LNCaP clone FGC (cell line): ENCODE results near the gene HK2.

ENCODE experiments used
- DNase-seq: peaks from one replicate; pipeline ENCODE4 v3.0.0-alpha.2; 2011; ENCODE audit warnings: low read depth
- H3K4me3 ChIP-seq: 2 replicates; pipeline ENCODE4 v1.5.1; 2011; ENCODE audit warnings: mild to moderate bottlenecking, low read depth, low read length, control low read depth
- TF ChIP-seq, protein P1 (sequence below): IDR thresholded peaks from 2 replicates; pipeline ENCODE4 v1.5.1; 2012; ENCODE audit warnings: mild to moderate bottlenecking; ENCODE audit not compliant: control insufficient read depth, insufficient read depth; ENCODE audit errors: extremely low read depth

Gene HK2

DNA sequence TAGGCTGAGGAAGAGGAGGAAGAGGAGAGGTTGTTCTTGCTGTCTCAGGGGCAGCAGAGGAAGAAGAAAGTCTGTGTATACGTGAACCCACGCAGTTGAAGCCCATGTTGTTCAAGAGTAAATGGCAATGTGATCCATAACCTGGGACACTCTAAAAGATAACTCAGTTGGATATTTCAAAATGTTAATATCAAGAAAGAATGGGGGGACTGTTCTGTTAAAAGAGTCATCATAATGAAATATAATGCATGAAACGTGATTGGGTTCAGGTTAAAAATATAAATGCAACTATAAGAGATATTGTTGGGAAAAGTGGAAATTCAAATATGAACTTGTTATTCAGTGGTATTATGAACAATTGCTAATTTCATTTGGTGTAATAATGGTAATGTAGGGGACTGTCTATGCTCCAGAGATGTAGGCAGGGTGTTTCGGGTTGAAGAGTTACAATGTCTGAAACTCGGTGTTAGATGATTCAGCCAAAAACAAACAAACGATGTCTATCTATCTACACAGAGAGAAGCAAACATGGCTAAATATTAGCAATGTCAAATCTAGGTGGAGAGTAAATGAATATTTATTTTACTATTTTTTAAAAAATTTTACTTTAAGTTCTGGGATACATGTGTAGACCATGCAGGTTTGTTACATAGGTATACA is 103.4 kb downstream of the HK2 start:
- TF ChIP-seq, protein P1, sequence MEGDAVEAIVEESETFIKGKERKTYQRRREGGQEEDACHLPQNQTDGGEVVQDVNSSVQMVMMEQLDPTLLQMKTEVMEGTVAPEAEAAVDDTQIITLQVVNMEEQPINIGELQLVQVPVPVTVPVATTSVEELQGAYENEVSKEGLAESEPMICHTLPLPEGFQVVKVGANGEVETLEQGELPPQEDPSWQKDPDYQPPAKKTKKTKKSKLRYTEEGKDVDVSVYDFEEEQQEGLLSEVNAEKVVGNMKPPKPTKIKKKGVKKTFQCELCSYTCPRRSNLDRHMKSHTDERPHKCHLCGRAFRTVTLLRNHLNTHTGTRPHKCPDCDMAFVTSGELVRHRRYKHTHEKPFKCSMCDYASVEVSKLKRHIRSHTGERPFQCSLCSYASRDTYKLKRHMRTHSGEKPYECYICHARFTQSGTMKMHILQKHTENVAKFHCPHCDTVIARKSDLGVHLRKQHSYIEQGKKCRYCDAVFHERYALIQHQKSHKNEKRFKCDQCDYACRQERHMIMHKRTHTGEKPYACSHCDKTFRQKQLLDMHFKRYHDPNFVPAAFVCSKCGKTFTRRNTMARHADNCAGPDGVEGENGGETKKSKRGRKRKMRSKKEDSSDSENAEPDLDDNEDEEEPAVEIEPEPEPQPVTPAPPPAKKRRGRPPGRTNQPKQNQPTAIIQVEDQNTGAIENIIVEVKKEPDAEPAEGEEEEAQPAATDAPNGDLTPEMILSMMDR = no peak
- no peak overlapping the region for H3K4me3 ChIP-seq

DNA sequence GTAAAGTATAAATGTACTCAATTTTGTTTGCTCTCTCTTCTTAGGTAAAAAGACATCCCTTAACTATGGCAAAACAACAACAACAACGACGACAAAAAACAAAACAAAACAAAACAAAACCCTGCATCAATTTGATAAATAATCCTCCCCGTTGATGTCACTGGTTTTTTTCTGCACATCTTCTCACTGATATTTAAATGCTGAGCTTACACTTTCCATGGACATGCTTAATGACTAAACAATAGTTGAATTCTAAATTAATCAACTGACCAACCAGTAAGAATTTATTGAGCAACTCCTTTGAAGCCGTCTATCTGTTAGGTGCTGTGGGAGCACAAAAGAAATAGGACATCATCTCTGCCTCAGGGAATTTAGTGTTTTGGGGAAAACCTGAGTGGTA is 104.3 kb downstream of the HK2 start:
- no peak for DNase-seq
- H3K4me3 ChIP-seq = no peak overlapping the region
- TF ChIP-seq, protein P1 = no peak

More for the DNA sequence above, 103.4 kb downstream of the HK2 start:
- no peak for DNase-seq

DNA sequence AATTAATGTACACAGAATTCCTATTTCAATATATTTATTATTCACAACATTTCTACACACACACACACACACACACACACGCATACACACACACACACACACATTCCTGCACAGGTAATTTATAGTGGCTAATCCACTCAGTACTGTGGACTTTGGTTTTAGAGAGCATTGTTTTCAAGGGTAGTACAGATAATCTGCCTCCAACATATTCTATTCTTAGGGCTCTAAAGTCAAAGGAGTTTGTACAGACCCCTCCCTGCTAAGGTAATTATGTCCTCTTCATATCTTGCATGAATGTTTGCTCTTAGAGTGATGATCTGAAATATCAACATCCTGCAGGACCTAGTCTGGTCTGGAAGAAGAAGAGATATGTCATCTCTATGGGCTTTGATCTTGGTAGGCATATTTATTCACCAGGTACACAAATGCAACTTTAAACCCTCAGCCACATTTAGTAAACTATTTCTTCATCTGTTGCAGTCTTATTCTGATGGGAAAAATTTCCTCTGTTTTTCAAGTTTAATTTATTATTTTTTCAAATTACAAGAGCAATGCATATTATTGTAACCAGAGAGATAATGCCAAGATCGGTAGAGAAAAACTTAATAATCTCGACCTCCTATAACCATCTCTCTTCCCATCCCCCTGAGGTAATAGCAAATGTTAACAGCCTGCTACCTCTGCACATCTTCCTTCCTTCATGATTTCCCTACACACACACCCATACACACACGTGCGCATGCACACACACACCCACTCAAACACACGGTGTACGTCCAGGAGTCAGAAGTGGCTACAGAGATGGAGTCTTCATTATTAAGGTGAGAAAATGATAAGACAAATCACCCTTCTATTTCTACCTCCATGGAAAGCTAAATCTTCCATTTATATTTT is 106.2 kb downstream of the HK2 start:
- no peak overlapping the region for H3K4me3 ChIP-seq
- TF ChIP-seq, protein P1 = no peak
- DNase-seq = no peak

DNA sequence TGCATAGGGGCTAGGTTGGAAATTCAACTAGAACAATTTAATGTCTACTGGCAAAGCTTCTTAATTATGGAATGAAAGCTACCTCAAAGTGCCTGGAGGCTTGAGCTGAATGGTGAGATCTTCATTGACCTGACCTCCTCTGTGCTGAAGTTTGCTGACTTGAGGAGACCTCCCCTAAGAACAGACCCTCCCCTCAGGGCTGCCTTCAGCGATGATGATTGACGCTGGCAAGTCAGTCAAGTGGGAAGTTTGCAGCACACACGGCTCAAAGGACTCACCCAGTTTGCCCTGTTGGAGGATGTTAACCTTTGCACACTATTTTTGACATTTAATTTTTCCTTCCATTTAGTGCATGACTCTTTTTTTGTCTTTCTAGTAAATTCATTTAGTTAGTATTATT is 107.4 kb downstream of the HK2 start:
- no peak for DNase-seq

DNA sequence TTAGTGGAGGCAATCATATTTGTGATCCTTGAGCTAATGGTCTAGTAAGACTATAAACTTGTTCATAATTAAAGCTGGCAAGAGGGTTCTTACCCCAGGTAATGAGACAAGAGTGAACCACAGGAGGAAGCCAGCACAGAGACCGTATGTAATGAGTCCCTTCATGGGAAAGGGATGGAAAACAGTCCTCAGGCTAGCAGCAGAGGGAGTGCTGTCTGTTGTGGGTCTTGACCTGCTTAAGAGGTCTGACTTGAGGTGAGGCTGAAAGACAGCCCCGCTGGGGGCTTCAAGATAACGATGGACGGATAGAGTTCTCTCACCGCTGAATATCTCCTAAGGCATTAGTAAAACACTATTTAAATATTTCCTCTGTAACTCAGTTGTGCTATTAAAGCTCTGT is 108.3 kb downstream of the HK2 start:
- no peak for DNase-seq
- TF ChIP-seq, protein P1 = no peak
- no peak overlapping the region for H3K4me3 ChIP-seq

More for the DNA sequence above, 107.4 kb downstream of the HK2 start:
- H3K4me3 ChIP-seq = no peak overlapping the region
- TF ChIP-seq, protein P1 = no peak
